GM21529 (cell line): ENCODE data around the gene WDR83.
"Not testable (repeated sequence)": the region's sequence is repeated elsewhere in the genome, so short reads cannot be mapped to it uniquely, and the experiment has no call there.

Source experiments
- ATAC-seq: cut with Tn5 transposase; IDR thresholded peaks from one replicate; pipeline ENCODE4 v1.9.1; 2021; ENCODE audit not compliant: unreplicated experiment

The WDR83 gene

DNA sequence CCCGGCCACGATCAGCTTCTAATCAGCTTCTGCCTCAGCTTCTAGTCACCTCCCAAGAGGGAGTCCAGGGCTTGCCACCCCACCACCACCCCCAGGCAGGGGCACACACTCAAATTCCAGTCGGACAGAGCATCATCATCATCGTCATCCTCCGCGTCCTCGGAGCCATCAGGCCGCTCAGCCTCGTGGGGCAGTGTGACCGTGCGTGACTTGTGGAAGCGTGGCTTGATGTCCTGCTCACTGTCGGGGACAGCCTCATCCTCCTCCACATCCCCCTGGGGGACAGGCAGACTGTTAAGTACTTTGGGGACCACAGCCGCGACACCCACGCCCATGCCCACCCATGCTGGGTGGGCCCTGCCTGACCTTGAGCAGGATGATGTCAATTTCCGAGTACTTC lies 44.6 kb downstream of the WDR83 start:
- no peak for ATAC-seq

- not testable (repeated sequence) for ATAC-seq
Observed at GRCh38 chr19:12712077-12712476, 45.5 kb downstream of the WDR83 start.

GRCh38 chr19:12713304-12713703 lies 46.7 kb downstream of the WDR83 start:
- ATAC-seq = not testable (repeated sequence)

DNA sequence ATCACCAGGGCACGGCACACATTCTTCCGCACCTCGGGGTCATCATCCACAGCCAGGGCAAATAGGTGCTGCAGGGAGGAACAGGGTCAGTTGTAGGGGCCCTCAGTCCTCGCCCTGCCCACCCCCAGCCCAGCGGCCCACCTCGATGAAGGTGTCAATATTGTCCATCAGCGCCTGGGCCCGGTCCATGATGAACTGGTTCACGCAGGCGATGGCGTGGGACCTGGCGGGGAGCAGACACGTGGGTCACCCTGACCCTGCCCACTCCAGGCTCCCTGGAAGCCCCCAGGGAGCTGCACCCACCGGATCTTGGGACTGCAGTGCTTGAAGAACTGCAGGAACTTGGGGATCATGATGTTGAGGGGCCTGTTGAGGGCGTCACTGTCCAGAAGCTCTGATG lies 48.5 kb downstream of the WDR83 start:
- no peak for ATAC-seq

DNA sequence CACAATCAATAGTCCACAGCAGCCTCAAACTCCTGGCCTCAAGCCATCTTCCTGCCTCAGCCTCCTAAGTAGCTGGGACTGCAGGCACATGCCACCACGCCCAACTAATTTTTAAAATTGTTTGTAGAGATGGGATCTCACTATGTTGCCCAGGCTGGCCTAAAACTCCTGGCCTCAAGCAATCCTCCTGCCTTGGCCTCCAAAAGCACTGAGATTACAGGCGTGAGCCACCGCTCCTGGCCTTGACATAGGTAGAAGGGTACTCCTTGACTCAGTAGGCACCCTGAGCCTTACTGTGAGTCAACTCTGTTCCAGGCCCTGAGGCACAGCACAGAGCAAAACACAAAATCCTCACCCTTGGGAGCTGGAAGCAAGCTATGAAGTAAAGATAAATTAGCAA lies 49.3 kb downstream of the WDR83 start:
- ATAC-seq = no peak

DNA sequence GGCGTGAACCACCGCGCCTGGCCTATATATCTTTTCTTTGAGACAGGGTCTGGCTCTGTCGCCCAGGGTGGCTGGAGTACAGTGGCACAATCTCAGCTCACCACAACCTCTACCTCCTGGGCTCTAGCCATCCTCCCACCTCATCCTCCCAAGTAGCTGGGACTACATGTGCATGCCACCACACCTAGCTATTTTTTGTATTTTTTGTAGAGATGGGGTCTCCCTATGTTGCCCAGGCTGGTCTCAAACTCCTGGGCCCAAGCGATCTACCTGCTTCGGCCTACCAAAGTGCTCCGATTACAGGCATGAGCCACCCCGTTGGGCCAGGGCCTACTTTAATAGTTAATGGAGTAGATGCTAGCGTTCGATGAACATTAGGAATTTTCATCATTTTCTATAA lies 53.7 kb downstream of the WDR83 start:
- no peak for ATAC-seq

GRCh38 chr19:12720851-12721655 lies 54.4 kb downstream of the WDR83 start:
- ATAC-seq = no peak

DNA sequence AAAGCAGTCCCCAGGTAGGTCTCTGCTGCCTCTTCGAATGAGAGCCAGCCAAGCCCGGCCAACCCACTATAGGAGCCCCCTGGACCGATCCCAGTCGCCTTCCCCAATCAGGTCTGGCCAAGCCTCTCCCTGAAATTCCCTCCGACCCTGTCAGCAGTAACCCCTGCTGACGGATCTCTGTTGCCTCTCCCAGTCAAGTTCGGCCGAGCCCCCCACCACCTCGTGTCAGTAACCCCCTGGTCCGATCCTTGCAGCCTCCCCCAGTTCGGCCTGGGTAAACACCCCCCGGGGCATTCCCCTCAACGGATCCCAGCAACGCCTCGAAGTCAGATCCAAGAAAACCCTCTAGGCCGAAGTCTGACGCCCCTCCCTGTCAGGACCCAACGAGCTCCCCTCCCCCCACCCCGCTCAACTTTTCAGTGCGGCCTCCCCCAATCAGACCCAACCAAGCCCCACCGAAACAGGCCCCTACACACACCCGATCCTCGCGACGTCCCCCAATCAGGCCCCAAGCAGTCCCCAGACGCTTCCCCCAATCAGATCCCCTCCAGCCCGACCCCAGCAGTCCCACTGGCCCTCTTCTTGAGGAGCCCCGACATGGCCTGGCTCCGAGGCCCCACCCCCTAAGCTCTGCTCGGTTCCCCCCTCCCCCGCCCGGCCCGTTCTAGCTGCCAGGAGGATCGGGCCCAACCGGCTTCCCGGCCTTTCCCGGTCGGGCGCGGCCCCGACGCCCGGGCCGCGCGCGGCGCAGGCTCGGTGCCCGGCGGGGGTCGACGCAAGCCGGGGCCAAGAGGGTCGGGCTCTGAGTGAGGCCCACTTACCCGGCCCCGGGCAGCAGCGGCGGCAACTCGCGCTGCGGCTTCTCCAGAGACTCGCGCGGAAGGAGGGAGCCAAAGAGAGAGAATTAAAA lies 55.3 kb downstream of the WDR83 start:
- ATAC-seq = peak; percentile 14

DNA sequence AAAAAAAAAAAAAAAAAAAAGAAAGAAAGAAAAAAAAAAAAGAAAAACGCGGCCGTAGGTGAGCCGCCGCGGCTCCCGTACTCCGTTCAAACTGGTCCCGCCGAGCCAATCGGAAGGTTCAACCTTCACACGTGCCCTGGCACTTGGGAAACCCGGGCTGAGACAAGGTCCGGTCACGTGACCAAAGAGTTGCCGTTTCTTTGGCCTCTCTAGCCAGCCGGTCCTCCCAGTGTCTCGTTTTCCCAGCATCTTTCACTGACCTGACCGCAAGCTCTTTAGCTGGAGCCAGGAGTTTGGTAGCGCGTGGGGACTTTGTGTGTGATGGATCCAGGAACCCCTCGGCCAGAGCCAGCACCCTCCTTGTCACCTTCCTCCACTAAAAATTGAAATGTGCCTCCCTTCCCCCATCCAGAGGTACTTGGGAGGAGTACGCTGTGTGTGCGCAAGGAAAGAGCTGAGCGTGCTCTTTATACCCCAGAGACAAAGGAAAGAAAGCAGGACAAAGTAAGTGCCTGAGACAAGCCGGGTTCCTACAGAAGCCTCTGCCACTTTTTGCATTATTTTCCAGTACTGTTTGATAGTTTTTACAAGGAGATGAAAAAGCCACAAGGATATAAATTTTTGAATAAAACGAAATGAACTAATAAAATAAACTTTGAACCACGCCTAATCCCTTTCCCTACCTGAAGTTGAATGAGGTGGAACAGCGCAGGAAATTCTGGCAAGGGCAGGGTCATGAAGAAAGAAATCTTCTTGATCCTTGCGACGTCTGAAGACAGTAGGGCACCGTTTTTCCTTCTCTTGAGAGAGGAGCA lies 56.2 kb downstream of the WDR83 start:
- ATAC-seq = peak; percentile 73

DNA sequence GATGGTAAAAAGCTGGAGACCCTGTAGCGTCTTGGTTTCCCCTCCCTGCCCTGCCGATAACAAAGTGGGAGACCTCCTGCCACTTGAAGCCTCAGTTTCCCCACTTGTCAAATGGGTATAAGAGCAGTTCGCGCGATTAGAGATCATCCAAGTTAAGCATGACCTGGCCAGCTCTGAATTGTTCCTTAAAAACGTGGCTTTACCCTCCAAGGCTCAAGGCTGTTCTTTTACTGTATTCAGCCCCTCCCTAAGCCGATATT lies 56.7 kb downstream of the WDR83 start:
- ATAC-seq = no peak

DNA sequence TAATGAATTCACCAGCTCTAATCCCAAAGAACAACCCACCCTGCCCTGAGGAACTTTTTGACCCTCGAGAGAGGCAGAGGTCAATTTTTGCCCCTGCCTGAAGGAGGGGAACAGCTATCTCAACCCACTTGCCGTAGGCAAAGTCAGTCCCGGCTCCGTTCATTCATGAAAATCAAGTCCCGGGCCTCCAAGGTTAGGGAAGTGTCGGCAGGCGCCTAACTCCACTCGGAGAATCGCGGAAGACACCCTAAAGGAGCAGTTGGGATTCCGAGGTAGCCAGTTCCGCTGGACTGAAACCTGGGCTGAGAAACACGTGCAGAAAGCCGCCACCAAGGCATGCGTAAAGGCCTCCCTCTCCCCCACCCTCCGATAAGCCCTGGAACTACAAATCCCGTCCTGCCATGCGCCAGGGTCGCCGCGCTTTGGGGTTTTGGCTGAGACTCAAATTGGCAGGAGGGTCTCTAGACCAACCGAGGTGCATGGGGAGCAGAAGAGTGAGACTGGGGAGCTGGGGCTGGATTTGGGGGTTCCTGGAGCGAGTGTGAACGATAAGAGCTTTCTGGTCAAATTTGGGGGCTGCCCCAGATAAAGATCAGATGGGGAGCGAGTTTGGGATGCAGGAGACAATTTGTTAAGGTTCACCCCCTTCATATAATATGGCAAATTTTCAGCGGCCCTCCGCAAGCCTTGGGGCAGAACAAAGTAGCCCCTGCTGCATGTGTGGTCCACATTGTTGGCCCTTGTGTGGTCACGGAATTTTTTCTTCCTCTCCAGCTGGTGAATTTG lies 57.2 kb downstream of the WDR83 start, which contains the start of gene TNPO2:
Gene TNPO2, minus strand, starts transcription at position 292 of the 786 bp plus-strand sequence. CDS start 2,955 bp downstream, outside the sequence.
- no peak for ATAC-seq
